ENCODE measurements around the gene ADCY3.
"Not testable (repeated sequence)": the region's sequence is repeated elsewhere in the genome, so short reads cannot be mapped to it uniquely, and the experiment has no call there.

Gene ADCY3

DNA sequence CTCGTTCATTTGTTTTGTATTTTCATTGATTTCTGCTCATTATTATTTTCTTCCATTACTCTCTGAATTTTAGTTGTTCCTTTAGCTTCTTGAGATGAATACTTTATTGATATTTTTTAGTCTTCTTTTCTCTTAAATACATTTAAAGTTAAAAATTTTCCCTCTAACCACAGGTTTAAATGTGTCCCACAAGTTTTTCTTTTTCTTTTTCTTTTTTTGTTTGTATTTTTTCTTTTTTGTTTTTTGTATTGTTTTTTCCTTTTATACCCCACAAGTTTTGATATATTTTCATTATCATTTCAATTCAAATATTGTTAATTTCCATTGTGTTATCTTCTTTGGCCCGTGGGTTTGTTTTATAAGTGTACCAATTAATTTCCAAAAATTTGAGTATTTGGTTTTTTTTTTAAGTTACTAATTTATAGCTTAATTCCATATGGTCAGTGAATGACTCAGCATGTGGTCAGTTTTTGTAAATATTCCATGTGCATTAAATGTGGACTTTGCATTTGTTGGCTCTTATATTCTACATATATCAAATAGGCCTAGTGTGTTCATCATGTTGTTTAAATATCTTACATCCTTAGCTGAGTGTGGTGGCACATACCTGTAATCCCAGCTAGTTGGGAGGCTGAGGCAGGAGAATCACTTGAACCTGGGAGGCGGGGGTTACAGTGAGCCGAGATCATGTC, 110.6 kb downstream of the ADCY3 start:
- no peak for DNase-seq

DNA sequence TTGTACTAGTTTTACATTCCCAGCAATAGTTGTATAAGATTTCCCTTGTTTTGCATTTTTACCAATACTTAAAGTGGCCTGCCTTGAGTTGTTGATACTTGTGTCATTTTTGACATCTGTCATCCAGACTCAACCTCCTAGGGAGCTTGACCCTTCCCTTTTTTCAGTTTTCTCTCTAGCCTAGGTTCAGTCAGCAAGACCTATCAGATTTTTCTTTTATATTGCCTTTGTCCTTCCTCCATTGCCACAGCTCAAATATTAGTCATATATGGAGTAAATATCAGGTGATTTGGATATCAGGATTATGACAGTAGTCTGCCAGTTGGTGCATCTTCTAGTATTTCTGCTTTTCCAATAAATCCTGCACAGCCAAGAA, 113.4 kb downstream of the ADCY3 start:
- DNase-seq, result no peak

DNA sequence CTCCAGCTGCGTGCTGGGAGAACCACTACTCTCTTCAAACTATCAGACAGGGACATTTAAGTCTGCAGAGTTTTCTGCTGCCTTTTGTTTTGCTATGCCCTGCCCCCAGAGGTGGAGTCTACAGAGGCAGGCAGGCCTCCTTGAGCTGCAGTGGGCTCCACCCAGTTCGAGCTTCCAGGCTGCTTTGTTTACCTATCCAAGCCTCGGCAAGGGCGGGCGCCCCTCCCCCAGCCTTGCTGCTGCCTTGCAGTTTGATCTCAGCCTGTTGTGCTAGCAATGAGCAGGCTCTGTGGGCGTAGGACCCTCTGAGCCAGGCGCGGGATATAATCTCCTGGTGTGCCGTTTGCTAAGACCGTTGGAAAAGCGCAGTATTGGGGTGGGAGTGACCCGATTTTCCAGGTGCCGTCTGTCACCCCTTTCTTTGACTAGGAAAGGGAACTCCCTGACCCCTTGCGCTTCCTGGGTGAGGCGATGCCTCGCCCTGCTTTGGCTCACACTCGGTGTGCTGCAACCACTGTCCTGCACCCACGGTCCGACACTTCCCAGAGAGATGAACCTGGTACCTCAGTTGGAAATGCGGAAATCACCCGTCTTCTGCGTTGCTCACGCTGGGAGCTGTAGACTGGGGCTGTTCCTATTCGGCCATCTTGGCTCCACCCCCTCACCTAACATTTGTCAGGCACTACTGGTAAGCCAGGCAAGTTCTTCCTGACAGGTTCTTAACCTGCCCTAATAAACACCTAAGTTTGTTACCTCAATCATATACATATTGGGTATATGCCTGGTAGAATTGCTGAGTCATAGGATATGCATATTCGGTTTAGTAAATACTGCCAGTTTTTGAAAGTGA, 114.0 kb downstream of the ADCY3 start:
- not testable (repeated sequence) for DNase-seq

DNA sequence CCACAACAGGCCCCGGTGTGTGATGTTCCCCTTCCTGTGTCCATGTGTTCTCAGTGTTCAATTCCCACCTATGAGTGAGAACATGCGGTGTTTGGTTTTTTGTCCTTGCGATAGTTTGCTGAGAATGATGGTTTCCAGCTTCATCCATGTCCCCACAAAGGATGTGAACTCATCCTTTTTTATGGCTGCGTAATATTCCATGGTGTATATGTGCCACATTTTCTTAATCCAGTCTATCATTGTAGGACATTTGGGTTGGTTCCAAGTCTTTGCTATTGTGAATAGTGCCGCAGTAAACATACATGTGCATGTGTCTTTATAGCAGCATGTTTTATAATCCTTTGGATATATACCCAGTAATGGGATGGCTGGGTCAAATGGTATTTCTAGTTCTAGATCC, 119.5 kb downstream of the ADCY3 start:
- DNase-seq, result not testable (repeated sequence)

DNA sequence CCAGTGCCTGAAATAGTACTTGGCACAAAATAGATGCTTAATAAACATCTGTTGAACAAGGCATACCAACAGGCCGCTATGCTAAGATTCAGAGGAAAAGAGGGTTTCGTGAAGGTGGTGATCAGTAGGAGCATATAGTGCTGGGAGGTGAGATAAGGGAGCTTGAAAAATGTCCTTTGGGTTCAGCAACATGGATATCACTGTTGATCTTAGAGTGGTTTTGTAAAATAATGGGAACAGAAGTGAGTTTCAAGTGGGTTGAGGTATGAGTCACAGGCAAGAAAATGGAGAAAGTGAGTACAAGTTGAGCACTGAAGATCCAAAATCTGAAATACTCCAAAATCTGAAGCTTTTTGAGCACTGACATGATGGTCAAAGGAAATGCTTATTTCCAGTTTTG, 122.4 kb downstream of the ADCY3 start:
- DNase-seq, result no peak

DNA sequence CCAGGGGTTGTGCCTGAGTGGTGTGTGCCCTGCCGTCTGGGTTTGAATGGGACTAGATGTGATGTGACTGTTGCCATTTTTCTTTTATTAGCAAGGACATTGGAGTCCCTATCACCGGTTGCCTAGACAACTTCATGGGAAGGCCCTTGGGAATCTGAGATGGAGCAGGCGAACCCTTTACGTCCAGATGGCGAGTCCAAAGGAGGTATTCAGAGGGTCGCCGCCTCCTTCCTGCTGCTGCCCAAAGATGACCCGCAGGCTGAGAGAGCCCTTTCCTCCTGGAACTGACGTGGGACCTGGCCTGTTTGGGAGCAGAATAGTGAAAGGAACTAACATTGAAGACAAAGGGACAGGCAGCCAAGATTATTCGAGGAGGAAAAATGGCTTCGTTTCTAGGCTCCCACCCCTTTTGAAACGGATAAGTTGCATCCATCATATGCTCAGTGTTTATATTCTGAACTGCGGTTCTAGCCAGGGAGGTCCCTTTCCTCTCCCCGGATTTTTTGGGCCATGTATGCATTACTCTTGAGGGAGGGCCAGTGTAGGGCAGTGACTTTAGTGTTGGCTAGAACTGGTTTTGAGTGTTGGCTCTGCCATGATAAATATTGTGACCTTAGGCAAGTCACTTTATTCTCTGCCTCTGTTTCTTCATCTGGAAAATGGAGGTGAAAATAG, 126.1 kb downstream of the ADCY3 start:
- DNase-seq, result no peak

DNA sequence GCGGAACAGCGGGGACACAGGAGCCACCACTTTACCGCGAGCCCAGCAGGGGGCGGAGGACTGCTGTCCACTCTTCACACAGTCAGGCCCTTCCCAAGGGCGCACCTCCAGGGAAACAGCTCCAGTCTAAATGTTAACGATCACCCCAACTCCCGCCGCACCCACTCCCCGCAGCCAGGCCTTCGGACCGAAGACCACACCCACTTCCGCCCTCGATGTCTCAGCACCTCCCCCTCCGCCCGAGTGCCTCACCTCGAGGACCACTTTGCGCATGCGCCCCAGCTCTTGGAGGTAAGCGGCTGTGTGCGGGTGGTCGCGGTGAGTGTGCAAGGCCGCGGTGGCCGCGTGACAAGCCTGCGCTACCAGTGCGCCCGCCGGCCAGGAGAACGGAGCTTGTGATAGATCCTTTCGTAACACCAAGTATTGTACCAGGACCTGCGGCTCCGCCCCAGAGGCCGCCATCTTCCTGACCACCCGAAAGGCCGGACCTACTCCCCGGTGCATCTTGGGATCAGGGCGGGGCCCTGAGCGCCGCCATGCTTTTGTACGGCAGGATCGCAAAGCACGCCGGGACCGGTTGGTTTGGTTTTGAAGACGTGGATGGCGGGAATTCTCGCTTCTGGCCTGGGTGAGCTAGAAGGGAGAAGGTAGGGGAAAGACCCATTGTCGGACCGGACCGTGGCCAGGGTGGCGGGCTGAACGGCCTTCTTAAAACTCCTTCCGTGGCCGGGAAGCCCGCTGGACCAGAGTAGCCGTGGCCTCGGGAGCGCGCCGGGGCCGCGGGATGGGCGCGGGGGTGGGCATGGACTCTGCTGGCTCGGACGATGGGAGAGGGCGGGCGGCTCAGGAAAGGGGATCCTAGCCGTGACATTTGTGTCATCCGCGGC, 126.9 kb downstream of the ADCY3 start, which contains the start of the genes CENPO and PTRHD1:
CENPO (plus strand) TSS at position 552 of the 887 bp plus-strand sequence. CDS start 495 bp downstream, outside the sequence.
PTRHD1 (minus strand) TSS at position 518 of the 887 bp plus-strand sequence; CDS start at position 504, 14 bp downstream.
- DNase-seq, result peak; percentile 100

DNA sequence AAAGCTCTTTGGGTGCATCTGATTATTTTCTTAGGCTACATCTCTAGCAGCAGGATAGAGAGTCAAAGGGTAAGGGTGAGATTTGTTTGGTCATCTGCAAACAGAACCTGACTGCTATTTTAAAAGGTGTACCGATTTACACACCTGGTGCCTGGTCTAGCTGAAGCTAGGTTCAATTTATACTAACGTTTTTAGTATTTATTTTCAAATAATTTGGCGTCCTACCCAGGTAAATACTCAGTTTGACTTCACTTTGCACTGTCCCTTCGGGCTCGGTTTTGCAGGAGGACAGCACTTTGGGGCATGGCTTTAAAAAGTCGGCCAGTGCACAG, 127.5 kb downstream of the ADCY3 start:
- no peak for DNase-seq

DNA sequence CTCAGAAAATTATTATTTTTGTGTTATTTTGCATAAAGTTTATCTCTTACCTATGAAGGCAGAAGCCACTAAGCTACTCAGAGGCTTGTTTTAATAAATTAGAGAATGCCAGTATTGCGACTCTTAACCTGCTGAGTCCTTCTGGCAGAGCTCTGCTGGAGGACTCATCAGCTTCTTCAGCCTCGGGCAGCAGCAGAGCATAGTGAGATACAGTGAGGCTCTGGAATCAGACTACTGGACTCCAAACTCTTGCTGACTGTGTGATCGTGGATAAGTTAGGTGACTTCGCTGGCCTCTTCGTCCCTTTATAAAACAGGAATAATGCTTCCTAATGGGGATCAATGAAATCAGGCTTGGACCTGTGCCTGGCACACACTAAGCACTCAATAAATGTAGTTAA, 128.6 kb downstream of the ADCY3 start:
- DNase-seq, result no peak

DNA sequence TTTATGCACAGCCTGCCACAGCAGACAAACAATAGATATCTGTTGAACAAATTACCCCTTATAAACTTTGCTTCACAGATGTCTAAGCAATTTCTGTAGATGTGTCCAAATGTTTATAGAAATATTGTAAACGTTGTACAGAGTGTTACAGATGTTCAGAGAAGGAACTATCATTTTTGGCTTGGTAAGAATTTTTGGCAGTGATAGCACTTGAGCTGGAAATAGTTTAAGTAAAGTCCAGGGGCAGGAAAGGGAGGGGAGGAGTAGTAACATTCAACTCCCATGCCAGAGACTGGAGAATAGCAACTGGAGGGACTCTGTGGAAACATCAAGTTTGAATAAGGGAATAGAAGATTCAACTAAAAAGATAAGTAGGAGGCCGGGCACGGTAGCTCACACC, 131.2 kb downstream of the ADCY3 start:
- no peak for DNase-seq

DNA sequence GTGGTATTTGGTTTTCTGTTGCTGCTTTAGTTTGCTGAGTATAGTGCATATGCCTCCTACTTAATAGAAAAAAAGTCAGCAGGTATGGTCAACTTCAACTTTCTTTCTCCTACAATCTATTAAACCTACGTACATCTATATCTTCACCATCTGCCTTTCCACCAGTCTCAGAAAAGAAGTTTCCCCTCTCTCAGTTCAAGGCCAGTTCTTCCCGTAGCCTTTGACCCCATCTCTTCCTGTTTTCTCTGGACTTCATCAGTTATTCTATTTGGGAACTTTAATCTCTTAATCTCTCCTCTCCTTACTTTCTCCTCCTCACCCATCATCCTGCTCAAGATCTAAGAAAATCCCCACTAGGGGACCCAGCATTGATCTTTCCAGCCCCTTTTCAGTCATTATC, 132.5 kb downstream of the ADCY3 start:
- DNase-seq, result no peak

DNA sequence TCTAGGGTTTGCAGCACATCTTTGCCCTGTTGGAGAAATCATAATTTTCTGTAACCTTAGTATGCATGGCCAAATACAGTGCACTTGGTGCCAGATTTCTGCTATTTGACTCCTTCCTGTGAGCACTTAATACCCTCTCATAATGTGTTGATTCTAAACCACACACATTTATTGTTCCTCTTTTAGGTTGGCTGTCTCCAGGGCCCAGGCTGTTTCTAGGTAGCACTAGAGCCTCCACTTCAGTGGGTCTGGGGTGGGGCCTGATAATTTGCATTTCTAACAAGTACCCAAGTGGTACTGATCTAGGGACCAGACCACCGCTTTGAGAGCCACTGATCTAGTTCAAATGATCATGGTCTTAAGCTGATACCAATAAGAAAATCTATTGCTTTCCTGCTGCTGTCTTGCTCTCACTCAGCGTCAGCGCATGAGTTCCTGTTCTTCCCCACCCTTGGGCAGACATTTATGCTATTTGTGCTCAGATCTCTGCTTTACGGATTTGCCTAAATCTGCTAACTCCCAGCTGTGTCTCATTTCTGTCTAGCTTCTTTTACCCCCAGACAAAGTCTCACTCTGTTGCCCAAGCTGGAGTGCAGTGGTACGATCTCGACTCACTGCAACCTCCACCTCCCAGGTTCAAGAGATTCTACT, 134.2 kb downstream of the ADCY3 start:
- DNase-seq, result no peak

DNA sequence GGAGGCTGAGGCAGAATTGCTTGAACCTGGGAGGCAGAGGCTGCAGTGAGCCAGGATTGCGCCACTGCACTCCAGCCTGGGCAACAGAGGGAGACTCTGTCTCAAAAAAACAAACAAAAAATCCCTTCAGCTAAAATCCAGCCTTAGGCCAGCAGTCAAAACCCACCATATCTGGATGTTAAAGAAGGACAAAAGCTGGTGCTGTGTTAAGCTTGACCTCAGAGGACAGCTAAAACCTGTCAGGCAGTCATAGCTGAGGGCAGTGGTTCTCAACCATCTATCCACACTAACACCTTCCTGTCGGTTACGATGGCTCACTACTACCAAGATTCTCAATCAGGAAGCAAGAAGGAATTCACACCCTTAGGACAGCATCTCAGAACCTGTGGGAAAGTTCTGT, 136.4 kb downstream of the ADCY3 start:
- DNase-seq, result no peak

DNA sequence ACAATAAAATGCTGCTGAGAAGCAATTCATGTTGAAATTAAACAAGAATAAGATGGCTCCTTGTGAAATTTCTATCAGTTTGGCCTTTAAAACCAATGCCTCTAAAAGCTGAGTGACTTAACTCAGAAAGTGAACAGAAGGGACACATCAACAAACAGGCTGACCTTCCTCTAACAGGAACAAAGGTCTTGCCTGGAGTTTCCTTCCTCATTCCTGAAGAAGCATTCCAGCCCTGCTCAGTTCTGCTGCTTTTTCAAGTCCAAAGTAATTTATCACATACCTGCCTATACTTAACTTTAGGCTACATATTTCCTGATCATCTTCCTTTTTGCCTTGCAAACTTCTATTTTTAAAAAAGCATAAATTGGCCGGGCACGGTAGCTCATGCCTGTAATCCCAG, 140.9 kb downstream of the ADCY3 start:
- DNase-seq, result no peak

DNA sequence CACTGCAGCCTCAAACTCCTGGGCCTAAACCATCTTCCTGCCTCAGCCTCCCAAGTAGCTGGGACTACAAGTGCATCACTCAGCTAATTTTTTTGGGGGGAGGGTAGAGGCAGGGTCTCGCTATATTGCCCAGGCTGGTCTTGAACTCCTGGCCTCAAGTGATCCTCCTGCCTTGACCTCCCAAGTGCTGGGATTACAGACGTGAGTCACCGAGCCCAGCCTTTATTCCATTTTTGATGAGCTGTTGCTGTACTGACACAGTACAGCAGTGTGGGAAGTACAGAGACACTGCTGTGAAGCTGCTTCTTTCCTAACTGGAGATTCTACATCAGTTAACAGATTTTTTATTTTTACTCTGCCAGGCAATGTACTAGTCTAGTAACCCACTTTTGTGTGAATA, 145.7 kb downstream of the ADCY3 start:
- DNase-seq, result no peak

DNA sequence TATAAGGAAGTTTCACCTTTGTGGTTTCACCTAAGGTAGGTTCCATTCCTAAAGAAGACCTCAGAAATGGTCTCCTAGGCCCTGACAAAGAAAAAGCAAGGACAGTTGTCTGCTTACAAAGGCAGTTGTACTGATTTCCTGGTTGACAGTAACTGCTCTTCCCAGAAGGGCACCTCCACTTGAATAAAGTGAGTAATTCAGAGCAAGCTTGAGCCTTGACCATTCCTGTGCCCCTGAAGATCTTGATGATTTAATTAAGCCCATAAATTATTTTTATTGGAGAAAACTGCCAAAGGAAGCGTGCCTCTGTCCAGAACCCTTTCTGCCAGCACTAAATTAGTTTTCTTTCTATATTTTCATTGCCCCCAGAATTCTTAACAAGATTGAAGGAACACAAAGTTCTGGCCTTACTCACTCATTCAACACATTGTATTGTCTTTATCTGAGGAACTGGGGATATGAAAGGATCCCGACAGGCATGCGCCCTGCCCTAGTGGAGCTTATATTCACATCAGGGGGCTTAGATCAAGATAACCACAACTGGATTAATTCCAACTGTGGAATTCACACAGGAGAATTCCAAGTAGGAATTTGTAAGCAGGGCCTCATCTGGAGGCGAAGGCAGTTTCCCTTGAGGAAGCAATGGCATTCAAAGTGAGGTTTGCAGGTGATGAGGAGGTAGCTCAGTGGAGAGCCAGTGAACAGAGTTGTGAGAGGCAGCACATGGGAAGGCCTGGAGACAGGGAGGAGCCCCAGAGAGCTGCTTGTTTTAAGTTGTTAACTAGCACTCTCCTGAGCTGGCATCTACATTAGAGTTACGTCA, 148.1 kb downstream of the ADCY3 start:
- DNase-seq, result no peak

DNA sequence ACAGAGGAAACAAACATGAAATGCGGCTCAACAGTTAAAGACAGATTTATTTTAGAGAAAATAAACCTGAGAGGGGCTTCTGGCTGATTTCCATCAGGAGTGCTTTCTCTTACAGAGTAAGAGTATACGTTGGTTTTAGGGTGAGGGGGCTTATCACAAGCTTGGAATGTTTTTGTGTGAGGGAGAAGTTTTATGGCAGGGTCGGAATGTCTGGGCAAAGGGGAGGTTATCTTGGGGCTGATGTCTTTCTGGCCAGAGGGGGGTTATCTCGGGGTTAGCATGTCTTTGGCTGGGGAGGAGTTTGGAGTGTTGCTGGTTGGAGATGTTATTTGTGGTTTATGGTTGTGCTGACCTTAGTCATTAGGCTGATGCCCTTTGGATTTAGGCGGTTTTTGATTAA, 149.0 kb downstream of the ADCY3 start:
- DNase-seq, result peak; percentile 38

Data from right kidney (tissue), 1 donor.